HG02588 (cell line): ENCODE data around the gene MCHR1.

ENCODE experiments used
- ATAC-seq: cut with Tn5 transposase; IDR thresholded peaks from one replicate; pipeline ENCODE4 v1.9.1; 2021; ENCODE audit warnings: mild to moderate bottlenecking, moderate library complexity; ENCODE audit not compliant: unreplicated experiment

Gene MCHR1

DNA sequence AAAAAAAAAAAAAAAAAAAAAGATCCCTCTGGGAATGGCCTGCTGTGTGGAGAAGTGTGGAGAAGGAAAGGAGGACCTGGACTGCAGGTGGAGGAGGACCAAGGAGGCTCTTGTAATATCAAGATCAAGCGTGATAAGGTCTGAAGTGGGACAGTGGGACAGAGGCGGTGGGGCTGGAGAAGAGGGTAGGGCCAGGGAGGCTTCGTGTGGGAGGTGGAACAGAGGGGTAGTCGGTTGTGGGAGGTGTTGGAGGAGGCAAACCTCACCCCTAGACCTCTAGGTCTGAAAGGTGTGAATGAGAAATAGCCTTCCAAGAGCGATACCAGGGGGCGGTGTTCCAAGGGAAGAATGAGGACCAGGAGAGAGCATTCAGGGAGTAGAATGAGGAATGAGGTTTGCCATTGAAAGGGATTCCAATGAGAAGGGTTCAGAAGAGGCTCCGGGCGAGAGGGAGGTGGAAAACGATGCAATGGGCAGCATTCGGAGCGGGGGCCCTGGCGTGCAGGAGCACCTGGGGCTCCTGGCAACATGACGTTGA, 44.2 kb downstream of the MCHR1 start:
- ATAC-seq = no peak

DNA sequence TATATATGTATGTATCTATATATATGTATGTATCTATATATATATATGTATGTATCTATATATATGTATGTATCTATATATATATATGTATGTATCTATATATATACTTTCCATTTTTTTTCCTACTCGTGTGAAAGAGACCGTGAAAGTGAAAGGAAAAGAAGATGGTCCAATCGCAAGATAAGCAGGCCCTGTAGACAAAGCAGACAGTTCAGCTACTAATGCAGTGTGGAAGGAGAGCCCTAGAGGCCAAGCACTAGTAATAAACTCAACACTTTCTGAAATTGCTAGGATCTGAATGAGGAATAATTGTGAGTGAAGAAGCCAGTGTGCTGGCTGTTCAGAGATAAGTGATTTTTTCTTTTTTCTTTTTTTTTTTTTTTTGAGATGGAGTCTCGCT, 47.2 kb downstream of the MCHR1 start:
- no peak for ATAC-seq

DNA sequence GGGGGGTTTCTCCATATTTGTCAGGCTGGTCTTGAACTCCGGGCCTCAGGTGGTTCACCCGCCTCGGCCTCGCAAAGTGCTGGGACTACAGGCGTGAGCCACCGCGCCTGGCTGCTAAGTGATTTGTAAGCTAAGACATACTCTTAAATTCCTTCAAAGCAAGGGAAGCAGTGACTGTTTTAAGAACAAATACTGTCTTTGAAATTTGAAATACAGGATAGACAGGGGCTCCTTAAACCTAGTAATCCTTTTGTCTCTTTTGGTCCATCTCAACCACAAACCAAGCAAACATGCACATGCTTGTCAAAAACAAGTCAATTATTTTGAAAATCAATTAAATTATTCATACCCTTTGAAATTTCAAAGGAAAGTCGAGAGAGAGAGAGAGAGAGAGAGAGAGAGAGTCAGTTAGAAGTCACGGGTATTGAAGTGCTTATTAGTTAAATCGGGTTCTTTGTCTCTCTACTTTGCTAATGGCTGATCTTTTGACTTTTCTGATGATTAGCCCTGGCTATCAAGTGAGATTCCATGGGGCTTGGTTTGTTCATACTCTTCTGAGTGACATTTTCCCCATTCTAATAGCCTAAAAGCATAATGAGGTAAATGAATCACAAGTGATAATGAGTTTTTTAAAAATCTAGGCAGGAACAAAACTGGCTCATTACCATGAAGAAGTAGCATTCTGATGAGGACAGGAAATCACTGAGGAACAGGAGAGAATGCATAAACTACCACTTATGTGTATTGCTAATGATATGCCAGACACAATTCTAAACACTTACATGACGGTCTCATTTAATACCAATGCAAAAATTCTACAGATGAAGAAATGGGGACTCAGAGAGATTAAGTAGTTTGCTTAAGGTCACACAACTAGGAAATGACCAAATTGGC, 48.0 kb downstream of the MCHR1 start:
- ATAC-seq = no peak

DNA sequence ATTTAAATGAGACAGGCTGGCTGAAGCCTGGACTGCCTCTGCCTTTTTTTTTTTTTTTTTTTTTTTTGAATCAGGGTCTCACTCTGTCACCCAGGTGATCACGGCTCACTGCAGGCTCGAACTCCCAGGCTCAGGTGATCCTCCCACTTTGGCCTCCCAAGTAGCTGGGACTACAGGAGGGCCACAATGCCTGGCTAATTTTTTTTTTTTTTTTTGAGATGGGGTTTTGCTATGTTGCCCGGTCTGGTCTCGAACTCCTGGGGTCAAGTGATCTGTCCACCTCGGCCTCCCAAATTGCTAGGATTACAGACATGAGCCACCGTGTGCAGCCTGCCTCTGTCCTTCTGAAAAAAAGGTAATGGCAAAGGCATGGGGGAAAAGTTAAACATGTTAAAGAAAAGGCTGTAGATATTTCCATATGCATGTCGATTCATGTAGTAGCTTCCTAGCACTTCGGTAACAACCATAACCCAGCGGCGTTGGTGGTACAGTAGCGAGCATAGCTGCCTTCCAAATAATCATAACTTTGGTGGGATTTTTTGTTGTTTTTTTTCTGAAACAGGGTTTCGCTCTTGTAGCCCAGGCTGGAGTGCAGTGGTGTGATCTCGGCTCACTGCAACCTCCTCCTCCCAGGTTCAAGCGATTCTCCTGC, 48.8 kb downstream of the MCHR1 start:
- no peak for ATAC-seq

DNA sequence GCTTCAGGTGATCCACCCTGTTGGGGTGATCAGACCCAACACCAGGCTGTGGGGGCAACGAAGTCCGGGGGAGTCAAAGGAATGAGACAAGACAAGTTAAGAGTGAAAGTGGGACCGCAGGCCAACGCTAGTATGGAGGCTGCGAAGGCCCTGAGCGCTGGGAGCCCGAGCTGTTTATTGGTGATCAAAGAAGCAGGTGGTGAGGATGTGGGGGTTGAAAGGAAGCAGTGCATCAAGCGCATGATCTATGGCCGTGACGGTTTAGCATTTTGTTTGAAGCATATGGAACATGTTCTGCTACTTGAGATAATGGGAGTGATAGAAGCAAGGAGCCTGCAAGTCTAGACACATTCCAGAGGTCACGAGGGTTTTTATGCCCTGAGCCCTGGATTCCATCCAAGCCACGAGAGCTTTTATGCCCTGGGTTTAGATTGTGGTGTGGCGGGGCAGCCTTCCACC, 49.5 kb downstream of the MCHR1 start:
- no peak for ATAC-seq

DNA sequence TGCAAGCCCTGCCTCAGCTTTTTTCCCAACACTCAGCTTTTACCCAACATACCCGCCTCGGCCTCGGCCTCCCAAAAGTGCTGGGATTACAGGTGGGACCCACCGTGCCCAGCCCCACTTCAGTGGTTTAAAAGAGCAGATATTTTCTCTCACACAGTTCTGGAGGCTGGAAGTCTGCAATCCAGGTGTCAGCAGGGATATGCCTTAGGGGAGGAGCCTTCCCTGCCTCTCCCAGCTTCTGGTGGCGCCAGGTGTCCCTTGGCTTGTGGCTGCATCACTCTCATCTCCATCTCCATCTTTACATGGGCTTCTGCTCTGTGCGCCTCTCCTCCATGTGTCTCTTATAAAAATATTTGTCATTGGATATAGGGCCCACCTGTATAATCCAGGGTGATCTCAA, 50.0 kb downstream of the MCHR1 start:
- ATAC-seq = no peak
